ENCODE data around the gene INPP1.
A peak's percentile ranks its signal among the peaks of the same experiment; 100 is the strongest.
"Not testable (repeated sequence)": the region's sequence is repeated elsewhere in the genome, so short reads cannot be mapped to it uniquely, and the experiment has no call there.

The INPP1 gene, protein sequence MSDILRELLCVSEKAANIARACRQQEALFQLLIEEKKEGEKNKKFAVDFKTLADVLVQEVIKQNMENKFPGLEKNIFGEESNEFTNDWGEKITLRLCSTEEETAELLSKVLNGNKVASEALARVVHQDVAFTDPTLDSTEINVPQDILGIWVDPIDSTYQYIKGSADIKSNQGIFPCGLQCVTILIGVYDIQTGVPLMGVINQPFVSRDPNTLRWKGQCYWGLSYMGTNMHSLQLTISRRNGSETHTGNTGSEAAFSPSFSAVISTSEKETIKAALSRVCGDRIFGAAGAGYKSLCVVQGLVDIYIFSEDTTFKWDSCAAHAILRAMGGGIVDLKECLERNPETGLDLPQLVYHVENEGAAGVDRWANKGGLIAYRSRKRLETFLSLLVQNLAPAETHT

DNA sequence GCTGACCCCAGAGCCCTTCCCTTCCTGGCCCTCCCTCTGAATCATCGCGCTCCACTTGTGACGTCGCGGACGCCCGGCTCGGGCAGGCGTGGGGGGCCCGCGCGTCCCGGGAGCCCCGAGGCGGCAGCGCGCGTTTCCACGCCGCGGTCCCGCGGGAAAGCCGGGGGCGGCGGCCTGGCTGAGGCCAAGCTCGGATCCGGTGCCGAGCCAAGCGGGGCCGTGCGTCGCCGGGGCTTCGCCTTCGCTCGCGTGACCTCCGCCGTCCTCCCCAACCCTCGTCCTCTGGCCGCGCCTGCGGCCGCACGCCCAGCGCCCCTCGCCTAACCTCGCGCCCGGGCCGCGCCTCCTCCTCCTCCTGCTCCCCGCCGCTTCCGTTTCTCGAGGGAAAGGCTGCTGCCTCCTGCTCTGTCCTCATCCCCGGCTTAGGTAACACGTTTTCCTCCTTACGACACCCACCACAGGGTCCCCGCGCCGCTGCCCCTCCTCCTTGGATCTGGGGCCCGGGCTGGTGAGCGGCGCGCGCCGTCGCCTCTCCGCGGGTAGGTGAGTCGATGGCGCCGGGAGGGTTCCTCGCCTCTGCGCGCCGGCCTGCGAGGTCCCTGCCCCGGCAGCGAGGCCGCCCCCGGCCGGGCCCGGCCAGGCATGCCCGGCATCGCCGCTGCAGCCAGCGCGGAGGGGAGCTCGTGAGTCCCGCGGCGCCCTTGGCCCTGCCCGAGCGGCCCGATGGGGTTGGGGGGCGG is at the start of gene INPP1:
Gene INPP1, plus strand, starts transcription at position 54 of the 740 bp plus-strand sequence. CDS start 16,514 bp downstream, outside the sequence.
- DNase-seq, result peak; percentile 57

DNA sequence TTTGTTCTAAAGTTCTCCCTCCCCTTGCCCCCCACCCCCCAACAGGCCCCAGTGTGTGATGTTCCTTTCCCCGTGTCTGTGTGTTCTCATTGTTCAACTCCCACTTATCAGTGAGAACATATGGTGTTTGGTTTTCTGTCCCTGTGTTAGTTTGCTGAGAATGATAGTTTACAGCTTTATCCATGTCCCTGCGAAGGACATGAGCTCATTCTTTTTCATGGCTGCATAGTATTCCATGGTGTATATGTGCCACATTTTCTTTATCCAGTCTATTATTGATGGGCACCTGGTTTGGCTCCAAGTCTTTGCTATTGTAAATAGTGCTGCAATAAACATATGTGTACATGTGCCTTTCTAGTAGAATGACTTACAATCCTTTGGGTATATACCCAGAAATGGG is 45.5 kb upstream of the INPP1 start:
- not testable (repeated sequence) for DNase-seq

DNA sequence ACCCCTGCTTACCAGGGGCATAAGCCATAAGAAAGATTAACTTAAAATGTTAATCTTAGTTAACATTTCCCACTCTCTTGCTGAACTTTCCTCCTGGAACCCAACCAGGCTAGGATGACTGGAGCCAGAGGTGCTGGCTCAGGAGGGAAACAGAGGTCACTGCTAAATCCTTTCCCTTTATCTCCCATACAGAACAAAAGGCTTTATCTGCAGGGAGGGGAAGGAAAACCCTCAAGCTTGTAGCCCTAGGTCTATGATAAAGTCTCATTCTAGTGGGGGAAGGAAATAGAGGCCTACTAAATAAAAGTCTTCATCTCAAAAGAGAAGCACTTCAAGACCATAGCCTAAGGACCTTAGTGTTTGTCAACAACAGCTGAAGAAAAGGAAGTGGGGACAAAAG is 42.4 kb upstream of the INPP1 start:
- no peak for DNase-seq

DNA sequence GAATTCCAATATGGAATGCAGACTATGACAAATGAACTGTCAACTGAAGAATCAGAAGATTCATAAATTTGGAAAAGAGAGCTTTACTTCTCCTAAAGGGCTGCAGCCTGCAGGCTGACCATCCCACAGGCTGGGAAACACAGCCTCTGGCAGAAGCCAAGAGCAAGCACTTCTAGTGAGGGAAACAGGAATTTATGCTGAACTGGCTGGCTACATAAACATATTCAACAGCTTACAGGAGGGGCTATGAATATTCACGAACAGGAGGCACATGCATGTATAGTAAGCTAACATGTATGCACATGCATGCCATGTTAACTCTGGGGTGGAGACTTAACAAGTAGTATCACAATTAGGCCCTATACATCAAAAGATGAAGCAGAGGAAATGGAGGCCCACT is 41.3 kb upstream of the INPP1 start:
- no peak for DNase-seq

DNA sequence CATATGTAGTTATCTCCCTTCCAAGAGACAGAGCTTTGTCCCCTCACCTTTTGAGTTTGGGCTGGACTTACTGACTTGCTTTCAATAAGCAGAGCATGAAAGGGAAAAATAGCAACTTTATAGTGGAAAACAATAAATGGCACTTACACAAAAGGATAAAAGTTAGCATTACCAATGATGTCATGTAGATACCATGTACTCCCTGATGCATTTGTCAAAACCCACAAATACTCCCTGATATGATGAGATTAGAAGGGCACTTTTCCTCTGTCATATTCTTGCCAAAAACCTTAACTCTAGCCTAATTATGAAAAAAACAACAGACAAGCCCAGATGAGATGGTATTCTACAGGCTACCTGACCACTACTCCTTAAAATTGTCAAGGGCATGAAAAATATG is 39.7 kb upstream of the INPP1 start:
- no peak for DNase-seq

DNA sequence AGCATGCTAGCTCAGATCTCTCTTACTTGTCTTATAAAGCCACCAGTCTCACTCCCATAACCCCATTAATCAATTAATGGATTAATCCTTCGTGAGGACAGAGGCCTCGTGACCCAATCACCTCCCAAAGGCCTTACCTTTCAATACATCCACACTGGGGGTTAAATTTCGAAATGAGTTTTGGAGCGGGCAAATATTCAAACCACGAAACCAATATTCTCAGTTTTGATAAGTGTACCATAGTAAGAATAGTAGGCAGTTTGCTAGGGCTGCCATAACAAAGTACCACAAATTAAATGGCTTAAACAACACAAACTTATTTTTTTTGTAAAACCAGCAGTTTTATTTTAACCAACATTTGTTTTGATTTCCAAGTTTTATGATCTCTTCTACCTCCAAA is 39.0 kb upstream of the INPP1 start:
- DNase-seq, result no peak

DNA sequence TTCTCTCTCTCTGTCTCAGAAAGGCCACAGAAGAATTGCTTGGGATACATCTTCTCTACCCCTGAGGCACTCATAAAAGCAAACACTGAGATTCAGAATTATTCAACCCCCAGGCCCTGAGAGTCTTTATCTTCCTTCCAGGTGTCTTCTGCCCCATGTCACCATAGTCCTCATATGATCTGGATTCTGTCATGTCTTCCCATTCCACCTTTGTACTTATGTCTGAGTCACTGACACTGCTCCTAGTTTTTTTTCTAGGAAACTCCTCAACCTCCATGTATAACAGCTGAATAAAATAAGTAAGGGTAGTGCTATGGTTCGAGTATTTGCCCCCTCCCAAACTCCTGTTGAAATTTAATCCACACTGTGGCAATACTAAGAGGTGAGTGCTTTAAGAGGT is 35.4 kb upstream of the INPP1 start:
- DNase-seq, result no peak

DNA sequence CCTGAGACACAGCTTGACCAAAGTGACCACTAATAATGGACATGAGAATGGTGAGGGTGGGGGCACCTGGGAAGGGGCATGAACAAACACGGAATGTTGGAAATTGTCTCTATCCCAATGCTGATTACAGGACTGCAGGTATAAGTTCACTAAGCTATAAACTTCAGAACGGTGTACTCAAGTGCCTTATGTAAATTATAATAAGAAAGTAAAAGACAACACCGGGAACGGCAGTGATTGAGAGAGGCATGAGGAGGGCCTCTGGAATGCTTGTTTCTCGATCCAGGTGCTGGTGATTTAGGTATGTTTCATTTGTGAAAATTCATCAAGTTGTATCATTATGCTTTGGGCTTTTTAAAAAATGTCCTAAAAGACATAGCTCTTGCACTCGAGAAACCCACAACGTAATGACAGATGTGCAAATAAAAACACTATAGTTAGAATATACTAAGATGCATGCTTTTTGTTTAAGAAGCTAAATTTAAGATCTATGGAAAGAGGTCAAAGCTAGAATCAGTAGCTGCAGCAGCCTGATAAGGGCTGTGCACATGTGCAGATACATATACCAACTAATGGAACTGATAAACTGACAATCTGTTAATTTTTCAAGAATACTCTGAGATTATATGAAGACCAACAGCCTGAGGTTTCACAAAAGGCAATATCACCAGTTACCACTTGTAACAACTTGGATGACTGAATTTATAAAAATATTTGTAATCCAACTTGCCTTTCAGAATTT is 31.3 kb upstream of the INPP1 start:
- DNase-seq, result no peak

DNA sequence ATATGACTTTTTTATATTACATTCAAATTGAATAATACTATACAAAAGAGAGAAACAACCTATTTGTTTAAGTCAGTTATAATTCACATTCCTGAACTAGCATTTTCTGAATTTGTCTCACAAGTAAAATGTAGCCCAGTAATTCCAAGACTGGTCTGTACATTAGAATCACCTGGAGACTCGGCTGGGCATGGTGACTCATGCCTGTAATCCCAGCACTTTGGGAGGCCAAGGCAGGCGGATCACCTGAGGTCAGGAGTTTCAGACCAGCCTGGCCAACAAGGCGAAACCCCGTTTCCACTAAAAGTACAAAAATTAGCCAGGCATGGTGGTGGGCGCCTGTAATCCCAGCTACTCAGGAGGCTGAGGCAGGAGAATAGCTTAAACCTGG is 30.8 kb upstream of the INPP1 start:
- DNase-seq, result not testable (repeated sequence)

DNA sequence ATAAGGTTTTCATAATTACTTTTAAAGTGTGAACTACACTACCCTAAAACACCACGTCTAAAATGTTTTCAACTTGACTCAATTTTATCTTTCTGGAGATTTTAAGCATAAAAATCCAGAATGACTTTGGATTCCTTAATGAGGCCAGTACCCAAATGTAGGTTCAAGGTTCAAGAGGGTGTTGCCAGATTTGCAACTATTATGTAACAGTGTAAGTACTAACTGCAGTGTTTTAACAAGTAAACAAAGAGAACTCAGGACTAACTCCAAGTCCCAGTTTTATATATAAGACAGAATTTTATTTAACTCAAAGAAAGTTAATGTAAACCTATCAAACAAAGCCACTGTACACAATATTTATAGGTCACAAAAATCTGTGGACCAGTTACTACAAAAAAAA is 29.5 kb upstream of the INPP1 start:
- DNase-seq, result no peak

DNA sequence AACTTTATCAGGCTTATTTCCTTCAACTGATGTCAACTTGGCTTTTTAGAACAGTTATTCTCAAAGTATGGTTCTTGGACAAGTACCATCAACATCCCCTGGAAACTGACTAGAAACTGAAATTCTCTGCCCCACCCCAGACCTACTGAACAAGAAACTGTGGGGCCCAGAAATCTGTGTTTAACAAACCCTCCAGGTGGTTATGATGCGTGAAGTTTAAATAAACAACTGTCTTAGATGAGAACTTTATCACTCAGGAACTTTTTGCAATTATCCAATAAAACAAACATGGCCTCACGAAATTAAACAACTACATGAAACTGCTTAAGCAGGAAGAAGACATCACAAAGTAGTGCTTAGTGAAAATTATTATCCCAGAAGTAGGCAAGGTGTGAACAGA is 28.1 kb upstream of the INPP1 start:
- no peak for DNase-seq

DNA sequence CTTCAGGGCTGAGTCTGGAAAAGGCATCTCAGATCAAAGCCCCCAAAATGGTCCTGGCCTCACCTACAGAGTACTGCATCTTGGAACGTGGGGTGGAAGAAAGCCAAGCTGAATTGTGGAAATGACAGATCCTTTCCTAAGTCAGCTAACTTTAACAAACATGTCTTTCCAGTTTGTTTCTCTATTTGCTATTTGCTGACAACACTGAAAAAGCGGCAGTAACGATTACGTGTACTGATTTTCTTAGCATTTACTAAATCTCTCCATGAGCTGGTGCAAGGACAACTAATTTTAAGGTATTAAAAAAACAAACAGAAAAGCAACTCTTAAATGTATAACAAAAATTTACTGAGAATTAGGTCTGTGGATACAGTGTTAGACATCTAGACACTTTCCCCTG is 24.9 kb upstream of the INPP1 start:
- DNase-seq, result no peak

DNA sequence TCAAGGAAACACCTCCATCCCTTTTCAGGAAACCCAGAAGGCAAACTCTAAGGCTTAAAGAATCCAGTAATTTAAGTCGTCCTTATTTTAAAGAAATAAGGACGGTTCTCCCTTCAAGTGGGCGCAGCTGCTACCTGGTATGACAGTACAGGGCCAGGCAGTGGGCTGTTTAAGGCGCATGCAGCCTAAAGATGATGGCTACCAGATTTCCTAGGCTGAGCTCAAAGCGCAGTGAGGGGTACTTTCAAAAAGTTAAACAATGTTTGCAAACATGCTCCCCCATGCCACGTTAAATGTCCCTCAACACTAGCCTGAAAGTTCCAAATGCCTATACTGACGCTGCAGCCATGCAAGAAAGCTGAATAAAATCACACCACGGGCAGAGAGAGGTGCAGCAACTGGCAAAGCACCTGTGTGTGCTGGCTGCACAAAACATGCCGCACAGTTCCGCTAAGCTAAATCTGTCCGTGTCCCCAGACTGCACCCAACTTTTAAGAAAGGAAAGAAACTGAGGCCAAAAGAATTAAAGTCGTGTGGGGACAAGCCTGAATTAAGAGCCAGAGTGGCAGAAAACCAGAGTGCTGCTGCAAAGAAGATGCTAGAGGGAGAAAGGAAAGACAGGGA is 24.3 kb upstream of the INPP1 start:
- DNase-seq, result no peak

DNA sequence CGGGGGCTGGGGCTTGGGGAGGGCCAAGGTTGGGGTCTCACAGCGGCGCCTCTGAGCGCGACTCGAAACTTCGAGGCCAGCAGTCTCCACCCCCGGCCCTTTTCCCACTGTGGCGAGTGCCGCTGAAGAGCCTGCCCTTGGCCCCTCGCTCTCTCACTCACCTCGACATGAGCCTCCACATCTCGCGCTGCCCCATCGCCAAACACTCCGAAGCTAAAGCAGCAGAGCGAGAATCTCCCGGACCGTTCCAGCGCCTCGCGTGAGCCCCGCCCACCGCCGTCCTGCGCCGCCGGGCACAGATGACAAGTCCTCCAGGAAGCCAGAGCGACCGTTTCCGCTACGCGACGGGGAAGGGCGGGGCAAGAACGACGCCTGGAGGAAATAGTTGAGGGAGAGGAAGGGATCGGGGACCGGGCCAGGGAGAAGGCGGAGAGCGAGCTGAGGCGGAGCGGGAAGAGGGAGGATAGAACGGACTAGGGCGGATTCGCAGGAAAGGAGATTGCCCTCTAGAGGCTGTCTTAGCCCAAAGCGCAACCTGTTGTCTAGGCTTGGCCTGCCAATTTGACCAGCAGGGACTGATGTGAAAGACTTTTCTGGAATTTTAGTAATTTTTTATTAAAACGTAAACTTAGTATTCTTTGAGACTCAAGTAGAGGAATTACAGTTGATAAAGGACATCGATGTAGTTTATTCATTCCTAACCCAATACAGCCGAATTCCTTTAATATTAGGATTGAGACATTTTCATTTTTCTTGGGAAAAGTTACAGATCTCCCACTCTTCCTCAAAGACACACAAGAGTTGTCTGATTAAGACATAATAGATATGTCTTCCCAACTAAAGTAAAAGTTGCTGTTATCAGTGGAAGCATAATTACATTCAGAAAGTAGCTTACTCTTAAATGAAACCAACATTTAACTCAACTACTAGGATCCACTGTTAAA is 23.6 kb upstream of the INPP1 start, which contains the start of gene HIBCH:
Gene HIBCH, minus strand, starts transcription at position 272 of the 944 bp plus-strand sequence. Its CDS starts 76 bp downstream, at position 196.
- peak; percentile 97 for DNase-seq

DNA sequence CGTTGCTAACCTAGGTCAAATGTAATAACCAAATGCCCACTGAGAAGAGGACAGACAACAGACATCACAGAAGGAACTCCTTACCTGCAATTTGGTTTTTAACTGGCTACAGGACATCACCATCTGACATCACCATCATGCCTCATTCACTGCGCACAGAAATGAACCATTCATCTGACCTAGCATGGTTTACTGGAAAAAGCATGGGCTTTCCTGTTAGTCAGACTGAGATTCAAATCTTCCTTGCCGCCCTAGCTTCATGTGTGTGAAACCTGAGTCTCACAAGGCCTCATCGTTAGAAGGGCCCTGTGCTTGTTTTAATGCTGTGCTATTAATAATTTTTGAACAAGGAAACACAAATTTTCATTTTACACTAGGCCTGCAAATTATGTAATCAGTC is 22.7 kb upstream of the INPP1 start:
- DNase-seq, result no peak

DNA sequence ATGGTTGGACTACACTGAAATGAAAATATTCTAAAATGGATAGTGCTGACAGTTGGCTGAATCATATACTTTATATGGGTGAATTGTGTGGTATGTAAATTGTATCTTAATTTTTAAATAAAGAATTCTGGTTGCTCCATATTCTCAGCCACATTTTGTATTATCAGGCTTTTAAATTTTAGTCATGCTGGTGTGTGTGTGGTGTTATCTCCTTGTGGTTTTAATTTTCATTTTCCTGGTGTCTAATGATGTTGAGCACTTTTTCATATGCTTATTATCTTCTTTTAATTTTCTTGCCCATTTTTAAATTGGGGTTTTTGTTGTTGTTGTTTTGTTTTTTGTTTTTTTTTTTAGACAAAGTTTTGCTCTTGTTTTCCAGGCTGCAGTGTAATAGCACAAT is 20.0 kb upstream of the INPP1 start:
- no peak for DNase-seq

DNA sequence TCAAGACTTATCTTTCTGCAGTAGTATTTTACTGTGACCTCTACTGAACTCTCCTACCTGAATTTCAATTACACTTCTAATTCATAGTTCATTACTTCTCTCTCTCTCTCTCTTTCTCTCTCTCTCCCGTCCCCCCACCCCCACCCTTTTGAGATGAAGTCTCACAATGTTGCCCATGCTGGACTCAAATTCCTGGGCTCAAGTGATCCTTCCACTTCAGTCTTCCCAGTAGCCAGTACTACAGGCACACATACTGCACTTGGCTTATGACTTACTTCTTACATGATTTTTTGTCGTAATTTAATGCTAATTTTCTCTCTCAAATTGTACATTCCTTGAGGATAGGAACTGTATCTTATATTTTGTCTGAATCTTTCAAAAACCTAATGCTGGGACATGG is 17.8 kb upstream of the INPP1 start:
- DNase-seq, result no peak

DNA sequence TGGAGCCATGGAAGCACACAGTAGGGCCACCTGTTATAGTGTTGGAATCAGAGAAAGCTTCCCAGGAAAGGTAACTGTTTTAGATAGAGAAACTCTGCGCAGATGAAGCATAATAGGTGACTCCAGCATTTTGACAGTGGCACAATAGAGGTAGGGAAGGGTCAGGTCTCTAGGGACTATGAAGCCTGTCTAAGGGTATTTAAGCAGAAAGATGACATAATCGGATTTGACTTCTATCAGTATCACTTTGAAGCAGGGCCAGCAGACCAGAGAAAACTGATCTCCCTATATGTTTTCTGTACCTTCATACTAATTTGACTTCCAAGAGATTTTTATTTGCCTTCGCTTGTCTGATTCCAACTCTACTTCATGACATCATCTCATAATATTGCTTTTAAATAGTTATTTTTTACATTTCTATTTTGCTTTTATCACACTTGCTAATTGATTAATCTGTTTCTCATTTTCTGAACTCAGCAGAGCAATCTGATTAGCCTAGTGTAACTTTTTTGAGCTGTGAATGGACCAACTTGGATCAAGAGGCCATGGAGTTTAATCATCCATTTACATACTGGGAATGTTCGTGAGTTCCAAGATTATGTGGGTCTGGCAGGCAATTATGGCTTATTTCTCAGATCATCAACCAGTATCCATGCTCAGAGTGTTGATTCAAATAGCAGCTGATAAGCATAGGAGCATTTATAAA is 15.4 kb upstream of the INPP1 start:
- no peak for DNase-seq

DNA sequence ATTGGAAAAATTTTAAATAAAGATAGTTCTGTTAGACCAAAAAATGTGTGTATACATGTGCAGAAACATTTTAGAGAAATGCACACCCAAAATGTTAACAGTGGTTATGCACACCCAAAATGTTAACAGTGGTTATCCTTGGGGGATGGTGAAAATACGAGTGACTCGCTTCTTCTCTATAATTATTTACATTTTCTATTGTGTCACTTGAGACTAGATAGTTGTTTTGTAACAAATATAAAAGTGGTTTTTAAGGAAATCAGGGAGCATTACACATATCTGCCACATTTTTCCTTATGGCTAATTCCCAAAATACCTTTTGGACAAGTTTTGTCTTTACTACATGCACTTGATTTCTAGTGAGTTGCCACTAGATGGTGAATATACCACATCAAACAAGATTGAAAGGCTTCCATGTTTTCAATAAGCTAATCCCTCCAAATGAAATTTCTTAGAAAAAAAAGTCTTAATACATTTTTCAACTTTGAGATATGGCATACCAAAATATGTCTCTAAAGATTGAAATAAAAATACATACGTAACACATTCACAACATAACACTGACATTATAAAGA is 14.7 kb upstream of the INPP1 start:
- no peak for DNase-seq

DNA sequence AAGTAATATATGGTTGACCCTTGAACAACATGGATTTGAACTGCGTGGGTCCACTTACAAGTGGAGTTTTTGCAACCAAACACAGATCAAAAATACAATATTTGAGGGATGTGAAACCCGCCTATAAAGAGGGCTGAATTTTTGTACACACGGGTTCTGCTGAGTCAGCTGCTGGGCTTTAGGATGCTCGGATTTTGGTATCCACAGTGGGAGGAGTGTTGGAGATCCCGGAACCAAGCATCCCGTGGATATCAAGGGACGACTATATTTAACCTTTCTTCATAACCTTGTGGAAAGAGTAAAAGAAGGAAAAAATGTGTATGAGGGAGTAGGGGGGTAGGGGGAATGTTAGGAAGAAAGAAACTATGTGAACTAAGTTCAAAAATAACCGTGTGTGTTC is 10.0 kb upstream of the INPP1 start:
- no peak for DNase-seq

DNA sequence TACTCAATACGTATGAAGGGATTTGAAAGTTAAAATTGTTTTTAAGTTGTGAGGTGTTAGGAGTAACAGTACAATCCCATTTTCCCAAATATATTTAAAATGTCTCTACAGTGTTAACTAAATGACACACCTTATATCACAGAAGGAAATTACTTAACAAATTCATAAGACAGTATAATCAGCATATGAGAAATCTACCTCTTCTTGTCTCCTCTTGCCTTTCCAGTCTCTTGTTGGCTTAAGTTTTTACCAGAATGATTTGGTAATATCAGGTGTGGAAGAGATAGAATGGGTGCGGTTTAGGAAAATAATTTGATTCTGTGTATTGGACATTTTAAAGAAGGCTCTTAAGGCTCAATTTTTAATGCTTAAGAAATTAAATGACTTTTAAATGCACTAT is 9.5 kb upstream of the INPP1 start:
- no peak for DNase-seq

Measured in NCI-H1092 treated with DMSO at 0.1 percent for 48 hours (cell line).